Endodermal cell (in vitro differentiated cells): Measurements from ENCODE around the gene CEP135. TPM values are rescaled to one million over a fixed set of nuclear protein-coding genes. Genes with fewer than 3 reads are reported as not detected.
A peak's percentile ranks its signal among the peaks of the same experiment; 100 is the strongest.

Experiments used
- DNase-seq: peaks from one replicate; pipeline ENCODE4 v3.0.0-alpha.2; 2017
- H3K27ac ChIP-seq: 2 replicates; pipeline ENCODE4 v1.5.1; 2013; ENCODE audit warnings: mild to moderate bottlenecking, low read depth, low read length, moderate library complexity
- H3K27me3 ChIP-seq: 2 replicates; pipeline ENCODE4 v1.6.1; 2013; ENCODE audit warnings: mild to moderate bottlenecking, low read length, moderate library complexity; ENCODE audit not compliant: insufficient read depth, control insufficient read depth, poor library complexity, severe bottlenecking
- H3K36me3 ChIP-seq: 2 replicates; pipeline ENCODE4 v1.7.0; 2013; ENCODE audit warnings: mild to moderate bottlenecking, low read length, moderate library complexity; ENCODE audit not compliant: control insufficient read depth, insufficient read depth
- H3K4me1 ChIP-seq: one replicate; pipeline ENCODE4 v1.7.0; 2013; ENCODE audit warnings: low read length; ENCODE audit not compliant: control insufficient read depth, insufficient read depth
- H3K4me3 ChIP-seq: 2 replicates; pipeline ENCODE4 v1.5.1; 2013; ENCODE audit warnings: mild to moderate bottlenecking, low read length, moderate library complexity
- H3K9ac ChIP-seq: 2 replicates; pipeline ENCODE4 v1.6.1; 2013; ENCODE audit warnings: mild to moderate bottlenecking, low read length, moderate library complexity; ENCODE audit not compliant: poor library complexity, severe bottlenecking; ENCODE audit errors: extremely low read depth
- H3K9me3 ChIP-seq: 2 replicates; pipeline ENCODE4 v1.6.1; 2013; ENCODE audit warnings: mild to moderate bottlenecking, low read length, moderate library complexity; ENCODE audit not compliant: control insufficient read depth
- H3K27ac Mint-ChIP-seq: 2 replicates; pipeline ENCODE4 v1.8.0; 2020; ENCODE audit warnings: mixed read lengths
- H3K27me3 Mint-ChIP-seq: 2 replicates; pipeline ENCODE4 v1.8.0; 2021; ENCODE audit warnings: mild to moderate bottlenecking, mixed read lengths; ENCODE audit not compliant: insufficient read depth
- H3K36me3 Mint-ChIP-seq: 2 replicates; pipeline ENCODE4 v1.8.0; 2020; ENCODE audit warnings: low read depth, mixed read lengths
- H3K4me1 Mint-ChIP-seq: 2 replicates; pipeline ENCODE4 v1.8.0; 2020; ENCODE audit warnings: mixed read lengths
- H3K4me3 Mint-ChIP-seq: 2 replicates; pipeline ENCODE4 v1.8.0; 2020; ENCODE audit warnings: mild to moderate bottlenecking, moderate library complexity, mixed read lengths
- H3K9me3 Mint-ChIP-seq: 2 replicates; pipeline ENCODE4 v1.8.0; 2020; ENCODE audit warnings: mild to moderate bottlenecking, mixed read lengths
- CTCF ChIP-seq: fragments of 200-600 bp; sonication (generic); conservative IDR thresholded peaks from 2 replicates; pipeline ENCODE4 v1.5.0; 2021; ENCODE audit warnings: antibody characterized with exemption, mild to moderate bottlenecking
- WGBS, 2 experiments: methylation state at CpG; one replicate each; pipeline versions ENCODE4 v1.1.5 to v1.1.7; 2013; ENCODE audit warnings: missing lambda C conversion rate in 2 of 2, mixed read lengths in 1 of 2; ENCODE audit not compliant: insufficient coverage in 1 of 2, insufficient read length in 1 of 2; 5-methylcytosine and 5-hydroxymethylcytosine counted together
- total RNA-seq, 2 donors: library from RNA; stranded (reverse); fragmentation: NEBNext Ultra II Directional in 1 of 2; extraction: Animal tissue kit (Norgen Biotek cat#: 25700) in 1 of 2; gene quantifications; 2 replicates in 1 of 2; 3 replicates in 1 of 2; pipeline ENCODE4 v1.2.1, GENCODE V29; 2021

The CEP135 gene
- total RNA-seq, 2 donors from 2014 or later: 28.0 to 37.4 TPM

- Histone ChIP-seq H3K27ac (no peak overlapping the region), H3K36me3 (no peaks in the 10 kb centered on the region), H3K4me3 (peak overlapping the region; percentile 87), H3K27me3 (no peaks in the 10 kb centered on the region), H3K9me3 (no peaks in the 10 kb centered on the region), H3K4me1 (peaks cover 17% of the 10 kb centered on the region), H3K9ac (no peak overlapping the region)
- no peaks in the 10 kb centered on the region for H3K36me3 Mint-ChIP-seq
- peaks cover 11% of the 10 kb centered on the region for H3K27me3 Mint-ChIP-seq
- 79 to 82% methylated on average over 3 to 6 of the region's 7 CpGs for WGBS, 2 experiments
- peaks cover 40% of the 10 kb centered on the region for H3K4me1 Mint-ChIP-seq
- peak overlapping the region; percentile 93 for H3K4me3 Mint-ChIP-seq
- DNase-seq: no peak
- no peaks in the 10 kb centered on the region for H3K9me3 Mint-ChIP-seq
- no peak for TF ChIP-seq CTCF
- H3K27ac Mint-ChIP-seq: no peak overlapping the region
Observed at GRCh38 chr4:56051029-56051709, 102.4 kb downstream of the CEP135 start.

- Mint-ChIP-seq H3K36me3 (no peaks in the 10 kb centered on the region), H3K27me3 (peaks cover 8% of the 10 kb centered on the region), H3K4me3 (peak overlapping the region; percentile 93), H3K27ac (no peak overlapping the region), H3K9me3 (no peaks in the 10 kb centered on the region), H3K4me1 (peaks cover 43% of the 10 kb centered on the region)
- Histone ChIP-seq H3K27ac (no peak overlapping the region), H3K4me1 (peaks cover 17% of the 10 kb centered on the region), H3K9me3 (no peaks in the 10 kb centered on the region), H3K27me3 (no peaks in the 10 kb centered on the region), H3K36me3 (no peaks in the 10 kb centered on the region), H3K9ac (no peak overlapping the region), H3K4me3 (peak overlapping the region; percentile 87)
- 100% methylated on average over 1 of the region's 1 CpG for WGBS, 2 experiments
- TF ChIP-seq CTCF: no peak
- DNase-seq: no peak
Observed at GRCh38 chr4:56051710-56052075, 102.9 kb downstream of the CEP135 start.

- H3K9ac ChIP-seq: no peak overlapping the region
- peaks cover 17% of the 10 kb centered on the region for H3K4me1 ChIP-seq
- no peaks in the 10 kb centered on the region for H3K27me3 ChIP-seq
- Mint-ChIP-seq H3K9me3 (no peaks in the 10 kb centered on the region), H3K4me1 (peaks cover 47% of the 10 kb centered on the region), H3K36me3 (peaks cover 5% of the 10 kb centered on the region), H3K27ac (no peak overlapping the region), H3K4me3 (peak overlapping the region; percentile 17), H3K27me3 (peaks cover under 1% of the 10 kb centered on the region)
- peaks cover 4% of the 10 kb centered on the region for H3K36me3 ChIP-seq
- peak overlapping the region; percentile 70 for H3K4me3 ChIP-seq
- H3K27ac ChIP-seq: no peak overlapping the region
- DNase-seq: no peak
- no CpG with 5 or more reads among the region's 1 CpG for WGBS, 2 experiments
- H3K9me3 ChIP-seq: no peaks in the 10 kb centered on the region
- no peak for TF ChIP-seq CTCF
Observed at GRCh38 chr4:56052481-56052880, 103.7 kb downstream of the CEP135 start.
